Endodermal cell (in vitro differentiated cells): ENCODE measurements around the gene HSPG2. TPM values are rescaled to one million over a fixed set of nuclear protein-coding genes. Genes with fewer than 3 reads are reported as not detected.

Experiments
- DNase-seq: peaks from one replicate; pipeline ENCODE4 v3.0.0-alpha.2; 2017
- H3K27ac ChIP-seq: 2 replicates; pipeline ENCODE4 v1.5.1; 2013; ENCODE audit warnings: mild to moderate bottlenecking, low read depth, low read length, moderate library complexity
- H3K27me3 ChIP-seq: 2 replicates; pipeline ENCODE4 v1.6.1; 2013; ENCODE audit warnings: mild to moderate bottlenecking, low read length, moderate library complexity; ENCODE audit not compliant: insufficient read depth, control insufficient read depth, poor library complexity, severe bottlenecking
- H3K36me3 ChIP-seq: 2 replicates; pipeline ENCODE4 v1.7.0; 2013; ENCODE audit warnings: mild to moderate bottlenecking, low read length, moderate library complexity; ENCODE audit not compliant: control insufficient read depth, insufficient read depth
- H3K4me1 ChIP-seq: one replicate; pipeline ENCODE4 v1.7.0; 2013; ENCODE audit warnings: low read length; ENCODE audit not compliant: control insufficient read depth, insufficient read depth
- H3K4me3 ChIP-seq: 2 replicates; pipeline ENCODE4 v1.5.1; 2013; ENCODE audit warnings: mild to moderate bottlenecking, low read length, moderate library complexity
- H3K9ac ChIP-seq: 2 replicates; pipeline ENCODE4 v1.6.1; 2013; ENCODE audit warnings: mild to moderate bottlenecking, low read length, moderate library complexity; ENCODE audit not compliant: poor library complexity, severe bottlenecking; ENCODE audit errors: extremely low read depth
- H3K9me3 ChIP-seq: 2 replicates; pipeline ENCODE4 v1.6.1; 2013; ENCODE audit warnings: mild to moderate bottlenecking, low read length, moderate library complexity; ENCODE audit not compliant: control insufficient read depth
- H3K27ac Mint-ChIP-seq: 2 replicates; pipeline ENCODE4 v1.8.0; 2020; ENCODE audit warnings: mixed read lengths
- H3K27me3 Mint-ChIP-seq: 2 replicates; pipeline ENCODE4 v1.8.0; 2021; ENCODE audit warnings: mild to moderate bottlenecking, mixed read lengths; ENCODE audit not compliant: insufficient read depth
- H3K36me3 Mint-ChIP-seq: 2 replicates; pipeline ENCODE4 v1.8.0; 2020; ENCODE audit warnings: low read depth, mixed read lengths
- H3K4me1 Mint-ChIP-seq: 2 replicates; pipeline ENCODE4 v1.8.0; 2020; ENCODE audit warnings: mixed read lengths
- H3K4me3 Mint-ChIP-seq: 2 replicates; pipeline ENCODE4 v1.8.0; 2020; ENCODE audit warnings: mild to moderate bottlenecking, moderate library complexity, mixed read lengths
- H3K9me3 Mint-ChIP-seq: 2 replicates; pipeline ENCODE4 v1.8.0; 2020; ENCODE audit warnings: mild to moderate bottlenecking, mixed read lengths
- CTCF ChIP-seq: fragments of 200-600 bp; sonication (generic); conservative IDR thresholded peaks from 2 replicates; pipeline ENCODE4 v1.5.0; 2021; ENCODE audit warnings: antibody characterized with exemption, mild to moderate bottlenecking
- WGBS, 2 experiments: methylation state at CpG; one replicate each; pipeline versions ENCODE4 v1.1.5 to v1.1.7; 2013; ENCODE audit warnings: missing lambda C conversion rate in 2 of 2, mixed read lengths in 1 of 2; ENCODE audit not compliant: insufficient coverage in 1 of 2, insufficient read length in 1 of 2; 5-methylcytosine and 5-hydroxymethylcytosine counted together
- total RNA-seq, 2 donors: library from RNA; stranded (reverse); fragmentation: NEBNext Ultra II Directional in 1 of 2; extraction: Animal tissue kit (Norgen Biotek cat#: 25700) in 1 of 2; gene quantifications; 2 replicates in 1 of 2; 3 replicates in 1 of 2; pipeline ENCODE4 v1.2.1, GENCODE V29; 2021

HSPG2 gene
- total RNA-seq, 2 donors from 2014 or later, result 222 to 227 TPM

DNA sequence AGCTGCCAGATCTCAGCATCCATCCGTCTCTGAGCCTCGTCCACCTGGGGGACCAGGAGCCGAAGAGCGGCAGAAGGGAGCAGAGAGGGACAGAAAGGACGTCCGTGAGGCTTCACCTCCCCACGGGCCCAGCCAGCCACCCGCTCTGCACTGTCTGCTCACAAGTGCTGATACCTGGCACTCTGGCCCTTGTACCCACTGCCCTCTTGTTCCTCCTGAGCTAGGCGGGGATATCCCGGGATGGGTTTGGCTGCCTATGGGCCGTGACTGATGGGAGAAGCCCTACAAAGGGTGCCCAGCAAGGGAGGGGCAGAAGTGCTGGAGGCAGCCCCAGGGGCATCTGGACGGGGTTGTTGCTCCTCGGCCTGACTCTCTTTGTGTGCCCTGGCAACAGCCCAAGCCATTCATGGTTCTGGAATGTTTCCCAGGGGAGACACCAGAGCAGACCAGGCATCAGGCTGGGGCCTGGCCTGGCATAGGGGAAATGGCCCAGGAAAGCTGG is 67.4 kb downstream of the HSPG2 start:
- Histone ChIP-seq H3K27ac (no peak overlapping the region), H3K4me3 (no peak overlapping the region), H3K27me3 (no peaks in the 10 kb centered on the region), H3K9me3 (no peaks in the 10 kb centered on the region), H3K9ac (no peak overlapping the region), H3K36me3 (peaks cover 73% of the 10 kb centered on the region), H3K4me1 (peaks cover 3% of the 10 kb centered on the region)
- Mint-ChIP-seq H3K4me1 (peaks cover 18% of the 10 kb centered on the region), H3K27ac (no peak overlapping the region), H3K4me3 (no peak overlapping the region), H3K27me3 (no peaks in the 10 kb centered on the region), H3K9me3 (no peaks in the 10 kb centered on the region), H3K36me3 (peaks cover 47% of the 10 kb centered on the region)
- no peak for DNase-seq
- WGBS, 2 experiments, result 90 to 100% methylated on average over 1 to 13 of the region's 13 CpGs
- no peak for TF ChIP-seq CTCF

DNA sequence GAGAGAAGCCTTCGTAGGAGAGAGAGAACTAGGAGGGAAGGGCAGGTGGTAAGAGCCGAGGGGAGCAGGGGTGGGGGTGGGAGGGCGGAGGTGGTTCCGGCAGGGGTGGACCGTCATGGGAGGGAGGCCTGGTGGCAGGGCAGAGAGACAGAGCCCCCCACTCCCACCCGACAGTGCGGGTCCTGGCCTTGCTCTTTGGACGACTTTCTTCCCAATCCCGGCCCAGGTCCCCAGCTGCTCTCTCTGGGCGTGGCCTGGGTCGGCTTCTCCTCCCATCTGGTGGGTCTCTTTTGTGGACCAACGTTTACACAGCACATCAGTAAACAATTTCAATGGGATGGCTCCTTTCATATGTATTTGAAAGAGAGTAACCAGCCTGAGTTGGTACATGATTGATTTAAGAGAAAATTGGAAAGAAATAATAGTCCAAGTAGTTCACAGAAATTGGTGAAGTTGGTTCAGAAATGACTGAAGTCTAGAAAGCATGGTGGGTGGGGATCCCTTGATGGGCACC is 68.1 kb downstream of the HSPG2 start:
- peaks cover 52% of the 10 kb centered on the region for H3K36me3 Mint-ChIP-seq
- no peak for DNase-seq
- no peak overlapping the region for H3K27ac Mint-ChIP-seq

DNA sequence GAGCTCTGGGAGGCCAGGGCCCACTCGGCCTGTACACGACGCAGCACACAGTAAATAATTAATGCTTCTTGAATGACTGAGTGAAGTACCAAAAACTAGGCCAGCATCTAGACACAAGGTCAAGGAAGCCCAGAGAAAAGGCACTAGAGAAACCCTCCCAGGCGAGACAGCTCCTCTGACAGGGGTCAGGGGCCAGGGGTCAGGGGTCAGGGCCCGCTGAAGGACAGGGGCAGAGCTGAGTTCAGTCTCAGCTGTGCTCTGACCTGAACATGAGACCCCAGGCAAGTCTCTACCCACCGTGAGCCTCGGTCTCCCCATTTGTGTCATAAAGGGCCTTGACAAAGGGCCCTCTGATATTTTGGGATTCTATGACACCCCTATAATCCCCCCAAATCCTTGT is 68.6 kb downstream of the HSPG2 start:
- Histone ChIP-seq H3K4me1 (peaks cover 3% of the 10 kb centered on the region), H3K27ac (no peak overlapping the region), H3K4me3 (no peak overlapping the region), H3K9ac (no peak overlapping the region), H3K27me3 (no peaks in the 10 kb centered on the region), H3K36me3 (peaks cover 70% of the 10 kb centered on the region), H3K9me3 (peaks cover under 1% of the 10 kb centered on the region)
- no peaks in the 10 kb centered on the region for H3K27me3 Mint-ChIP-seq
- peak overlapping the region; percentile 55 for H3K27ac Mint-ChIP-seq
- DNase-seq, result no peak
- peaks cover 50% of the 10 kb centered on the region for H3K36me3 Mint-ChIP-seq
- 92 to 98% methylated on average over 5 to 7 of the region's 7 CpGs for WGBS, 2 experiments
- TF ChIP-seq CTCF, result no peak
- H3K4me1 Mint-ChIP-seq, result peaks cover 18% of the 10 kb centered on the region
- H3K4me3 Mint-ChIP-seq, result no peak overlapping the region
- no peaks in the 10 kb centered on the region for H3K9me3 Mint-ChIP-seq

More for the DNA sequence above, 68.1 kb downstream of the HSPG2 start:
- Histone ChIP-seq H3K9me3 (no peaks in the 10 kb centered on the region), H3K27ac (no peak overlapping the region), H3K4me1 (peaks cover 3% of the 10 kb centered on the region), H3K27me3 (no peaks in the 10 kb centered on the region), H3K36me3 (peaks cover 73% of the 10 kb centered on the region), H3K9ac (no peak overlapping the region), H3K4me3 (no peak overlapping the region)
- Mint-ChIP-seq H3K27me3 (no peaks in the 10 kb centered on the region), H3K9me3 (no peaks in the 10 kb centered on the region), H3K4me3 (no peak overlapping the region), H3K4me1 (peaks cover 18% of the 10 kb centered on the region)
- TF ChIP-seq CTCF, result no peak
- WGBS, 2 experiments, result 88 to 89% methylated on average over 7 to 12 of the region's 12 CpGs
